Fibroblast of skin of left biceps (primary cell): Measurements from ENCODE around the gene ACSF2.

Source experiments
- DNase-seq, 2 experiments: peaks; one replicate each; pipeline ENCODE4 v3.0.0-alpha.2; 2013; ENCODE audit warnings: low read depth in 2 of 2

The ACSF2 gene

DNA sequence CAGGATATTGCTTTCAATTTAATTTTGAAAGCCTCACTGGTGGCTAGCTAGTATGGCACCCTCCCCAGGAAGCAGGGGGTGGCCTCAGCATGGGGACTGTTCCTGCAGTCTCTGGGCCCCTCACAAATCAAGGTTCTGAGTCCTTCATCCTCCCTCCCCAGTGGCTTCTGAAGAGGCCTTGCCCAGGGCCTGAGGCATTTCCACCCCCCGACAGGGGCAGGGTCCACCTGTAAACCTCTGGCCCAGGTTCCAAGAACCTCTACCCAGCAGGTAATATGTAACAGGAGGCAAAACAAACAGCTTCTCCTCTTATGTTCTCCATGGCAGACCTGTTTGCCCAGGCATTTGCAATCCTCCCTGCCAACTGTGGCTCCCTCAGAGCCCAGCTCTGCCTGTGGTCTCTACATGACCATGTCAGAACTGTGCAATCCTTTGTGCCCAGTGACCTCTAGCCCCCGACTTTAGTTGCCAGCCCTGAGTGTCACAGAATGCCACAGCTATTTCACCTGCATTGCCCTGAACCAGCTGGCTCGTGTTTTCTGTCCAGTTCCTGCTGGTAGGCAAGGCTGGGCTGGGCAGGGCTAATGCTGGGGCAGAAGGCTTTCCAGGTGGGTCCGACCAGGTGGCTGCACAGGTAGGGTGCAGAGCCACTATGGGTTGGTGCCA is 14.3 kb downstream of the ACSF2 start:
- DNase-seq, result no peak

- DNase-seq, result no peak
These were observed 15.1 kb downstream of the ACSF2 start for GRCh38 chr17:50440838-50441829.

GRCh38 chr17:50443505-50443974 is 17.5 kb downstream of the ACSF2 start:
- no peak for DNase-seq

DNA sequence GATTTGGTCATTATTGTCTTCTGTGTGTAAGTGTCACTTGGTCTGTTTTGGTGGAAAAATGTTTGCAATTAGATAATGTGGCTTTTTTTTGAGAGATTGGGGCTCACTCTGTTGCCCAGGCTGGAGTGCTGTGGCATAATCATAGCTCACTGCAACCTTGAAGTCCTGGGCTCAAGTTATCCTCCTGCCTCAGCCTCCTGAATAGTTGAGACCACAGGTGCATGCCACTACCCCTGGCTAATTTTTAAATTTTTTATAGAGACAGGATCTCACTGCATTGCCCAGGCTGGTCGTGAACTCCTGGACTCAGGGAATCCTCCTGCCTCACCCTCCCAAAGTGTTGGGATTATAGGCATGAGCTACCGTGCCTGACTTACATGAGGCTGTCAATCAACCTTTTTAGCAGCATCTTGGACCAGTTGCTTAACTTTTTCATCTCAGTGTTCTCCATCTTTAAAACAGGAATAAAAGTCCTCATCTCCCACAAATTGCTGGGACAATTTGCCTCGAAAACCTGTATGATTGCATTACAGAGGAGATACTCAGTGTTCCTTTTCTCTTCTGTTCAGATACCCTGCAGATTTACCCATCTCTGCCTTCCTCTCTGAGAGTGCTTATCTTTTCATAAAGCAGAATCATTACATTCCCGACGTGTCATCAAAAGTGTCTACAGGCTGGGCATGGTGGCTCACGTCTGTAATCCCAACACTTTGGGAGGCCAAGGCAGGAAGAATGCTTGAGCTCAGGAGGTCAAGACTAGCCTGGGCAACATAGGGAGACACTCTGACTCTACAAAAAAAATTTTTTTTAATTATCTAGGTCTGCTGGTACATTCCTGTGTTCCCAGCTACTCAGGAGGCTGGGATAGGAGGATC is 19.1 kb downstream of the ACSF2 start:
- DNase-seq, result no peak

DNA sequence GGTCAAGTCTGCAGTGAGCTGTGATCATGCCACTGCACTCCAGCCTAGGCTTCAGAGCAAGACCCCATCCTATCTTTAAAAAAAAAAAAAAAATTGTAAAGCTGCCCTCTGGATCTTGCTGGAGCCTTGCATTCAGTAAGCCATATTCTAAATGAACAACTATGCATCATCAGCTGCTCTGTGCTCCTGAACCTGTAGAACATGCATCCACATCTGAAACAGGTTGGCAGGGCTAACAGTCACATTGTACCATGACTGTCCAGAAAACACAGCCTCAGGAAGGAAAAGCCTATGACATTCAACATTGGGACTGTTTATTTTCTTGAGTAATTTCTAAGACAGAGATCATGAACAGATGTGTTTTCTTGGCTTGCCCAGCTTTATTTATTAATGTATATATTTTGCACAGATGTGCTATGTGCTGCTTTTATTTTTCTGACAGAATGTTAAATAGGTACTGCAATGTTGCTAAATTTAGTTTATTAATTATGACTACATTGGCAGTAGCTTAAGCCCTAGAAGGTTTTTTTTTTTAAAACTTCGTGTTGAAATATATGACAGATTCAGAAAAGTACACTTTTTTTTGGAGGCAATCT is 19.8 kb downstream of the ACSF2 start:
- DNase-seq, result no peak

DNA sequence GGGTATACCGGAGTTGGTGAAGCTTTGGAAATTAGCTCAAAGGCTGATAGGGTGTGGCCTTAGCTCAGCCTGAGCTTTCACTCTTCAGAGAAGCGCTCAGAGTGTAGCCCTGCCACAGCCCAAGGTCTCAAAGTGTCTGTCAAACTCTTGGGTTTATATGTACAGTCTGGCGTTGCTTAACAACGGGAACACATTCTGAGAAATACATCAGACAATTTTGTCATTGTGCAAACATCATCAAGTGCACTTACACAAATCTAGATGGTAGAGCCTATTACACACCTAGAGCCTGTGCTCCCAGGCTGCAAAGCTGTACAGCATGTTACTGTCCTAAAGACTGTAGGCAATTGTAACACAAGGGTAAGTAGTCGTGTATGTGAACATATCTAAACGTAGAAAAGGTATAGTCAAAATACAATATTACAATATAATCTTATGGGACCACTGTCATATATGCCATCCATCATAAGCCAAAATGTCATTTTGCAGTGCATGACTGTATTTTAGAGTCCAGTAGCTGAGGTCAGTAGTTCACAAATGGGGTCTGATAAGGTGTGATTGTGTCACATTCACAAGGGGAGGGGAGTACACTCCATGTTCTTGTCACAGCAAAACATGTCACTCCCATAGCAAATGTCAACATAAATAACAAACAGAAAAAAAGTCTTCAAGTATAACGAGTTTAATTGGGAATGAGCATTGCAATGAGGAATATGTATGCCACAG is 22.0 kb downstream of the ACSF2 start:
- no peak for DNase-seq

- no peak for DNase-seq
These were observed 22.6 kb downstream of the ACSF2 start for GRCh38 chr17:50448643-50449042.

DNA sequence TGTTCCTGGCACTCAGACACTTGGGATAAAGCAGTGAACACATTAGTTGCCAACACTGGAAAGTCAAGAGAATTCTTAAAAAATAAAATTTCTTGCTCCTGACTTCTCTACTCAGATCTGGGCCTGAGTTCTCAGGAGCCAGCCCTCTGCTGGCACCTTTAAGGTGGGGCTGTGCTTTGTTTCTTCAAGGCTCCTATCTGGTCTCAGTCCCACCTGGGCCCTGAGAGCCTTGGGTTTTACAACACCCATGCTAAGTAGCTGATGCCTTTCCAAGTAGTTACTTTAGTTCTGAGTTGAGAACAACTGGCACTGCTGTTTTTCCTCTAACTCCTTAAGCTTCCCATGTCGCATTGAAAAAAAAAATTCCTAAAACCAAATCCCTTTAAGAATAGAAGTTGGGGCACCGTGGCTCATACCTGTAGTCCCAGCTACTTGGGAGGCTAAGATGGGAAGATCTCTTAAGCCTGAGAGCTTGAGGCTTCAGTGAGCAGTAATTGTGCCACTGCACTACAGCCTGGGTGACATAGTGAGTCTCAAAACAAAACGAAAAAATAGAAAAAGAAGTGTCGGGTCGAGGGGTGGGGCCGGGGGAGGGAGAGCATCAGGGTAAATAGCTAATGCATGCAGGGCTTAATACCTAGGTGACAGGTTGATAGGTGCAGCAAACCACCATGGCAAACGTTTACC is 26.1 kb downstream of the ACSF2 start:
- no peak for DNase-seq

- DNase-seq, result no peak
These were observed 26.7 kb downstream of the ACSF2 start for GRCh38 chr17:50452630-50453300.

DNA sequence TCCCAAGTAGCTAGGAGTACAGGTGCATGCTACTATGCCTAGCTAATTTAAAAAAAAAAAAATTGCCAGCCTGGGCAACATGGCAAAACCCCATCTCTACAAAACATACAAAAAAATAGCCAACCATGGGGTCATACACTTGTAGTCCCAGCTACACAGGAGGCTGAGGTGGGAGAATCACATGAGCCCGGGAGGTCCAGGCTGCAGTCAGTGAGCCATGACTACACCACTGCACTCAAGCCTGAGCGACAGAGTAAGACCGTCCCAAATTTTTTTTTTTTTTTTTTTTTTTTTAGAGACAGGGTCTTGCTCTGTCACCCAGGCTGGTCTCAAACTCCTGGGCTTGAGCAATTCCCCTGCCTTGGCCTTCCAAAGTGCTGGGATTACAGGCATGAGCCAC is 27.9 kb downstream of the ACSF2 start:
- no peak for DNase-seq

DNA sequence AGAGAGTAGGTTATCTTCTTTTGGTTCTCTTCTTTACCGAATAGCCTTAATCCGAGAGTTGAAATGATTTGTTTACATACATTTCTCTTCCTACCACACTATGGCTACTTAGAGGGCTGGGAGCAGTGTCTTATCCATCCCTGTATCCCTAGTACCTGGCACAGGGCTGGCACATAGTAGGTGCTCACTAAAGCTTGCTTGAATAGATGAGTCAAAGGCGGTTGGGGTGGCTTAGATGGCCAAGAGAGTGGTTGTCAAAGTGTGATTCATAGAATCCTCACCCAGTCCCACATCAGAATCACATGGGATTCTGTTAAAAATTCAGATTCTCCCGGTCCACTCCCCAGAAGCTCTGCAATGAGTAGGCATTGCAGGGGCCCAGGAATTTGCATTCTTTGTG is 31.6 kb downstream of the ACSF2 start:
- DNase-seq, result no peak

DNA sequence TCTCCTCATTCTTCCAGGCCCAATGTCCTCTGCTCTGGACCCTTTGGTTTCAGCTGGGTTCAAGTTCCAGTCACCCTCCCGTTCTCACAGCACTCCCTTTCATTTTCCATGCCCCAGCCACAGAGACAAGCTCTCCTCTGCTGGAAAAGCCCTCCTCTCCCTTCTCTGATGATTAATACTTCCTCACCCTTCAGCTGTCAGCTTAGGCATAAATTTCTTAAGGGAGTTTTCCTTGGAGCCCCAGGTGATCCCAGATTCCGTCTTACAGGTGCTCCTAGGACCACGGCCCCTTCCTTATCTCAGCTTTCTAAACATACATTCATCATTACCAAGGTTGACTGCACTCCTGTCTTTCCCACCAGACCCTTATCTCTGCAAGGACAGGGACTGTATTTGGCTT is 32.3 kb downstream of the ACSF2 start:
- DNase-seq, result no peak

- DNase-seq, result no peak
These were observed 33.0 kb downstream of the ACSF2 start for GRCh38 chr17:50458701-50459676.

GRCh38 chr17:50459756-50460155 is 33.7 kb downstream of the ACSF2 start:
- DNase-seq, result no peak

GRCh38 chr17:50460831-50461526 is 35.0 kb downstream of the ACSF2 start:
- no peak for DNase-seq

DNA sequence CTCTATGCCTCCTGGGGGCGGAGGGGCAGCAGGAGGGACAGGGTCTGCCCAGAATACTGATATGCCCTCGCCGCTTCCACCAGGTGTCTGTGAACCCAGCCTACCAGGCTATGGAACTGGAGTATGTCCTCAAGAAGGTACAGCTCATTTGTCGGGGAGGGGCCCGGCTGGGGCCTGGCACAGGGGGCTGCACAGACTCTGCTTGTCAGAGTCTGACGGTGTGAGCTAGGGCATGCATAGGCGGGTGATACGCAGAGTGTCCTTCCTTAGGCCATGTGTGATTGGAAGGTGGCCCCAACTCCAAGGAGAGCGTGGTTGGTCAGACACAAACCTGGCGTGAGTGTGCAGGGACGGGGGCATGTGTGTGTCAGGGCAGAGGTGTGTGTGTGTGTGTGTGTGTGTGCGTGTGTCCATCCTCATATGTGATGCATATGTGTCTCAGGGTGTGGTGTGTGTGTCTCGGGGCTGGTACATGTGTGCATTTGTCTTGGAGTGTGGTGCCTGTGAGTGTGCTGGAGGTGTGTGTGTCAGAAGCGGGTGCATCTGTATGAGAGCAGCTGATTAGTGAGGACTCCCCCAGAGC is 35.6 kb downstream of the ACSF2 start:
- DNase-seq, result no peak

DNA sequence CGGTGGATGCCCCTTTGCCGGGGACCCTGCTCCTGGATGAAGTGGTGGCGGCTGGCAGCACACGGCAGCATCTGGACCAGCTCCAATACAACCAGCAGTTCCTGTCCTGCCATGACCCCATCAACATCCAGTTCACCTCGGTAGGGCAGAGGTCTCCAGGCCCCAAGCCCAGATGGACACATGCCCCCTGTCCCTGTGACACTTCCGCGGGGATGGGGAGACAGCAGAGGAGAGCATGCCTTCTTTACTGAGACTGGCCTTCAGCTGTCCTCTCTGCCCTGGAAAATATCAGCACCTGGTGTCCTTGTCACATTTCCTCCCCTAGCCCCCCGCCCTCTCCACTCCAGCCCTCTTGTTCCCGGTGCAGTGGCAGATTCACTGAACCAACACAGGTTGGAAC is 36.4 kb downstream of the ACSF2 start:
- no peak for DNase-seq
